Muscle of back (tissue), 11 donors: Measurements from ENCODE around the gene COL5A2. TPM values are rescaled to one million over a fixed set of nuclear protein-coding genes. Genes with fewer than 3 reads are reported as not detected.

Source experiments
- DNase-seq, 3 donors: peaks; one replicate each; pipeline versions ENCODE4 v3.0.0 to v3.0.0-alpha.2; 2013
- polyA plus RNA-seq, 10 donors: library from polyadenylated mRNA; unstranded; fragments of 120-200 nt; gene quantifications; one replicate each; pipeline ENCODE4 v1.2.1, GENCODE V29; 2013; ENCODE audit not compliant: insufficient read length in 10 of 10

Gene COL5A2
- polyA plus RNA-seq, 10 donors: 373 to 905 (median 509) TPM

DNA sequence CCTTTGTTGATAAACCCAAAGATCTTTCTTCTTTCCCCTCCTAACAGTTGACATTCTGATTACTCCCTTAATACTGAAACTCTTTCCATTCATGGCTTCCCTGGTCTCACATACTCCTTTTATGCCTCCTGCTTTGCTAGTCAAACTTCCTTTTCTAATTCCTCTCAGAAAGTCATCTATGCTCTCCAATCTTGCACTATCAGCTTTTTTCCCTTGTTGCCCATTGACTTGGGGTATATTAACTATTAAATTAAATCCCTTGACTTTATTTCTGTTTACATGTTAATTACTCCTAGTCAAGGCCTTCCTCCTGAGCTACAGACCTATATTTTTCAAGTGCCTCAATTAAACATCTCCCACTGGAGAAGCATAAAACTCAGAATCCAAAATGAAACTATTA, 3.6 kb upstream of the COL5A2 start:
- no peak for DNase-seq

DNA sequence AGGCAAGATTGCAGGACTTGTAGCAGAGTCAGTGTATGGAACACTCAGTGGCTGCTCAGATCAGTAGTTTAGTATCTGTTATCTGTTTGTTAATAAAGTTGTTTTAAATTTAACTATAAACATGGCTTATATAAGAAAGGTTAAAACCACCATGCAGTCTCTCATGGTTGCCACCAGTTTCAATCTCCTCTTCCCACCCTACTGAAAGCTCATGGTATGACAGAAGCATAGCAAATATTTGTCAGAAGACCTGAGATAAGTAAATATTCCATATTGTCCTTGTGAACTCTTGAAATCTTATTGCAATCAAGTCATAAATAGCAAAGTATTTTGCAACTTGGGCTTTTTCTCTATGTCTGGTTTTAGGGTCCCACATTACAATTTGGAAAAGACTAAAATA, 2.1 kb upstream of the COL5A2 start:
- no peak for DNase-seq

DNA sequence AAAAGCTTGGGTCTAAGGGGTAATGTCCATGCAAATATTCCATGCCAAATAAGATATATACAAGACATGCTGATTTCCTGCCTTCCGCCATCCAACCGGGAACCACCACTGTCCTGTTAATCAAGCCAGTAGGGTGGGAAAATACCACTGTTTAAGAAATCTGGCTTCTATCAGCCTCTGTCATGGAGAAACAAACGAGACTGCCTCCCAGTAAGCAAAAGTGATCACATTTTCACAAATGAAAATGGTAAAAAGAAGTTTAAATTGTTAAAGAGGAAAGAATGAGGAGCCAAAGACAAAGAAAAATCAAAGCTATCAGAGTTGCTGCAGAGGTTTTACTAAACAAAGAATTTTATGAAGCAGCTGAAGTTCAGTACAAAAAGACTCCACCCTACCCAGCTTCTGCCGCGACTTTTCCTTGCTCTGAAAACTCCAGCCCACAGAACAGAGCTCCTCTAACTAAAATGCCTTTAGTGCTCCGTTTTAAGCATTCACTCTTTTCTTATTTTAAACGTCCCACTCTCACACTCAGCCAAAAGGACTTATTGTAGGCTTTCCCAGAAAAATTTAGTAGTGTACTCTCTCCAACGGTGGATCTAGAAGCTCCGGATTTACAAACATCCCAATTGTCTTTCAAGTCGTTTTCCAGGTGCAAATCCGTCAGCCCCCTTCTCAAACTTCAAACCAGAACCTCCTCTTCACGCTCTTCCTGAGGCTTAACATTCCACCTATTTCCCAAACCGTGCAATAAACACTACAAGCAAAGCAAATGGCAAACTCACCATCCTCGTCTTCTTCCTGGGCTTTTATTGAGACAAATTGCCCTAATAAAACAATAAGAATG, 613 bp downstream of the COL5A2 start:
- DNase-seq: peak; percentile 75 to 89 (median 76)

DNA sequence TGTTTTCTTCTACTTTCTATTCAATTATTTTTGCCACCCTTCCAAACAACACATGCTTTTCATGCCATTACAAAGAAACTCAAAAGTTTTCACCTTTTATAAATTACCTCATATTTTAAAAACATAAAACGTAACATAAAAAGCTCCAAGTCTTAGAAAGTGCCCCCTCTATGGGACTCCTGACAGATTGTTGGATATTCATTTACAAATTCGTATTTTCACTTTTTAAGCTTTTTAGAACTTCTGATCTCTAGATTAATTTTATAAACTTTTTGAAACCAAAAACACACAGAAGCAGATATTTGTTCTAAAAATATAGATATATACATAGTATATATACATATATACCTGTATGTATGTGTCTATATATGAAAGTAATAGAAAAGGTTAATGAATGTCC, 1.5 kb downstream of the COL5A2 start:
- DNase-seq: peak in 1 of 3 donors; percentile 64

DNA sequence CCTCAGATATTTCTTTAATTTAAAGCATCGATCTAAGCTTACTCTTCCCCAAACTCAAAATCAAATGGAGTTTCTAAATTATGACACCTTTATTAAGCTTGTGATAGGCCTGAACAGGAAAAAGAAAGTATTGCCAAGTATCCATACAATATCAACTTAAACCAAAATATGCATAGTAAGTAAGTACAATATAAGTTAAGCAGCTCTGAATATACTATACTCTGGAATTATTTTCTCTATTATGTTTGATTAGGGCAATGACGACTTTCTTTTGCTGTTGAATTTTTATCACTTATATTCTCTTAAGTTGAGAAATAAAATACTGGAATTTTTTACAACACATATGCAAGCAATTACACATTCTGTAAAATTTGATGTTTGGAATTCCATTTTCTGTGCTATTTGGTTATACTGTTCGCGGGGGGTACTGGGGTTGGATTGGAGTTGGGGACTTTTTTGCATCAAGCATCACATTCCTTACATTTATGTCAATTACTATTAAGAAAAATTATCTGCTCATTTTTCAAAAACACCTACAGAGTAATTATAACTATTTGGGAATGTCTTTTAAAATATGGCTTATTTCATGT, 2.2 kb downstream of the COL5A2 start:
- peak in 1 of 3 donors; percentile 69 for DNase-seq

DNA sequence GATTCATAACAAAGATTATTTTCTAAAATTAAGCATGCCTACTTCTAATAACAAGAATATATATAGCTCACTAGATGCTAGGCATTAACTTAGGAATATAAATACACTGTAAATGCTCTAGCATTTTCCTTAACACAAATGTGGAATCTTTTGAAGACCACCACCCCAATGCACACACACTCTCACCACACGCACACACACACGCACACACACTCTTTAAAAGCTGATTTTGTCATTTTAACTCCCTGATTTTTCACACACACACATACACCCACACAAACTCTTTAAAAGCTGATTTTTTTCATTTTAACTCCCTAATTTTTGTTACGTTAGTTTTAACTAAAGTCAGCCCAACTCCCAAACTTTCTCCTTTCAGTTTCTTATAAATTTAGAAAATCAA, 3.0 kb downstream of the COL5A2 start:
- DNase-seq: no peak

DNA sequence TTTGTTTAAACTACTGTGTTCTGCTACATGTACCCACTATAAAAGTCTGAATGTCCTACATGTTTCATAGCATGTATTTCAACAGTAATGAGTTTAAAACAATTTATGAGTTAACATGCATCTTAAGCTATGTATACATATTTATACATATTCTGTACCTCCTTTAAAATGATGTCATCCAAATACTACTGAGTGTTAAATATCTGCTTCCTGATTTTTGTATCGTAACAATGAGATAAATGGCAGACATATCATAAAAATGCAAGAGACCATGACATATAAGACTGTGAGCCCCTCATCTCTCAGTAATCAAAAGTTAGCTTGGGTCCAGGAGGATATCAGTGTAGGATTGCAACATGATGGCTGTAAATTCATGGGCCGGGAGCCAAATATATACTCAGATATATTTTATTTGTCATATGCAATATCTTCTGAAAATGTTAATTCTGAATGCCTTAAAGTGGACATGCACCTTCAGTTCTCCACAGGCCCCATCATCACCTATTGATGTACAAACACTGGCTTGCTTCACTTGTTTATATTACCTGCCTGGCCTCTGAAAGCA, 3.6 kb downstream of the COL5A2 start:
- peak in 1 of 3 donors; percentile 82 for DNase-seq

DNA sequence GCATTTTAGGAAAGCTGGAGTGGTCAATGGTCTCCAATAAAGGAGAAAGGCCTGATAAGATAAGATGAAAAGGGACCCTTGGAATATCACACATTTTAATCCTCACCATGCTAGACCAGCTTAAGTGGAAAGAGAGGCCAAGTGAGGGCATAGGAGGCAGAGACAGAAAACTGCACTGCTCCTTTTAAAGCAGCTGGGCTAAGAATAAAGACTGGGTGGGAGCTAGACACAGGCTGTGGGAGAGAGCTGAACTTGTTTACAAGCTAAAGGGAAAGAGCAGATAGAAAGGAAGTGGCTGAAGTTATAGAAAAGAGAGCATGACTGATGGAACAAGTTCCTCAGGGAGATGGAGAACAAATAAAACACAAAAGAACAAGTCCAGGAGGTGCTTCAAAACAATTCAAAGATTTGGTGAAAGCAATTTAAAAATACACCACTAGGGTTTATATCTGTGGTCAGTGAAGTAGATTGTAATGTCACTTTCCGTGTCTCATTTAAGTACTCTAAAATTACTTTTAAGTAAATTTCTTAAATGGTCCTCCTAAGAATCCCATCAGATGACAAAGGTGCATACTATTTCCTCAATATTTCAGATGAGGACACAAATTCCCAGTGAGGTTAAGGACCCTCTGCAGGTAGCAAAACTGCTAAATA, 7.5 kb downstream of the COL5A2 start:
- DNase-seq: no peak

DNA sequence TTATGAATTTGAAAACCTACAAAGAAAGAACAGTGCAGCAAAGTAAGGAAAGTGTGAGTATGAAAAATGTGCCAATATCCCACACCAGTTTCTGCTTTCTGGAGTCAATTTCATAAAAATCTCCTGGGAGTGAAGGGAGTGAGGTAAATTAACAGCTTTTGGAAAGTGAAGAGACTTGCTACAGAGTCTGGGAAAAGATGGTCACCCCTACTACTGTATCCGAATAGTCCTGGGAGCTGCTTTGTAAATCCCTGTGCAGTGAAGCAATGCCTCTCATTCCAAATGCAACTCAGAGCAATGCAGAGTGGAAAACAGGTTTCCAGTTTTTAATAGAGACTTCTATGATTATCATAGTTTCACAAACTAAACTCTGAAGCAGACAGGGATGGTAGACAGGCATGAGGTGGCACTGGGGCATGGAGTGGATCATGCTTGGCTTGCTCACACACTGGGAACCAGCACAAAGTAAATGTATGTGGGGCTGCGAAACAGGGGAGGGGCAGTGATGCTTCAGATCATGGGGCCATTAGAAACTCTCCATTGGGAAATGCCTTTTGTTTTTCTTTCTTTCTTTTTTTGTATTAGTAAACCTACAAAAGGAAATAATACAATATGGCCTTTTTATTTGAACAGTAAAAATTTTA, 10.6 kb downstream of the COL5A2 start:
- peak in 1 of 3 donors; percentile 61 for DNase-seq

DNA sequence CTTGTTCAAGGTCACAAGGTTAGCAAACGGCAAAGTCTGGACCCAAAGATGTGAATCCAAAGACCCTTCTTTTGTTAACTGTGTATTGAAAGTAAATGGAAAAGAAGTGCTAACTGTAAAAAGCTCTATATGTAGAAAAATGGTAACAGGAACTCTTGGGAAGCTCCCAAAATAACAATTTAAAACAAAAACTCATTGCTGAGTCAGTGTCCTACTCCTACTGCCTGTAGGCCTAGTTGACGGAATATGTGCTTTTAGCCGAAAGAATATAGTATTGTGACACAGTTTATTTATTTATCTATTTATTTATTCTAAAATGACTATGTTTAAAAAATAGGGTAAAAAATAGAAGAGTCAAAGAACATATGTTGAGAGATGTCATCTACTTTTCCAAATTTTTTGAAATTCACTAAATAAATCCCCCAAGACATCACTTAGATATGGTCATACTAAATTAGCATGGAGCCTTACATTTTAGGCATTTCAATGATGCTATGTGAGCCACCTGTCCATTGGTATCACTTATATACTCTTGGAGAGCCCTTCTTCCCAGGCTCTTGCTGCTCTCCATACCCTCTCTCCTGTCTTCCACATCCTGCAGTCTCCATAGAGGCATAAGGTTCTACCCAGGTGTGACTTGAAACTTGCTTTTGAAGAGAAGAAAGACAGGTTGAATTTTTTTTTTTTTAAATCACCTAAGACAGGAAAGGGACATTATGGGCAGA, 13.7 kb downstream of the COL5A2 start:
- DNase-seq: no peak

DNA sequence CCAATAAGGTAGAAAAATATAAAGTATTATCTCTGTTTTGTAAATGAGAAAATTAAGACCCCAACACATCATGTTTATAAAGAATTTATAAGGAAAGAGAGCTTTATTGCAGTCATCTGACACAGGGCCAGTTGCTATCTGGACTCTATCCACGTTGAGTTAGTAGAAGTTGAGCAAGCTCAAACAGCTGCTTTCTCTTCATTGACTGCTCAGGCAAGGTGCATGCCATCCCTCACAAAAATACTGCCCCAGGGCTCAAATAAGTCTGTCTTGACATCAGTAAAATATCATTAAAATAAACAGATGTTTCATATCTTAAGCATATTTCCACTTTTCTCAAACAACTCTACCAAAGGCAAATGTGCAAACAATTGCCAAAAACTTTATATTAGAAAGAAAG, 14.8 kb downstream of the COL5A2 start:
- DNase-seq: peak in 1 of 3 donors; percentile 84

DNA sequence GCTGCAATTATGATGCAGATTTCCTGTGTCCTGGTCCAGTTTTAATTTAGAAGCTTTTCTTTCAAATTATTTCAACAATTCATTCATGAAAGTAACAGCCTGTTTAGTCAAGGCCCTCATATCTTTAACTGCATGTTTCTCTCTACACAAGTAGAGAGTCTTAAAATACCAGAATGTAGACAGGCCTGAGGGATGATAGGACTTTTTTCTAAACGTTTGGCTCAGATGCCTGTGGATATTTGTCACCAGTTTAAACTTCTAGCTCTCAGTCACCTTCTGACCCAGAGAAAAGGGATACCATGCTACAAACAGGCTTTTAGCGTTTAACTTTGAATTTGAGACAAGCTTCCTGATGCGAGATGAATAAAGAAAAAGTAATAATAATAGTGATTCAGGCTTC, 15.7 kb downstream of the COL5A2 start:
- DNase-seq: peak in 1 of 3 donors; percentile 57

DNA sequence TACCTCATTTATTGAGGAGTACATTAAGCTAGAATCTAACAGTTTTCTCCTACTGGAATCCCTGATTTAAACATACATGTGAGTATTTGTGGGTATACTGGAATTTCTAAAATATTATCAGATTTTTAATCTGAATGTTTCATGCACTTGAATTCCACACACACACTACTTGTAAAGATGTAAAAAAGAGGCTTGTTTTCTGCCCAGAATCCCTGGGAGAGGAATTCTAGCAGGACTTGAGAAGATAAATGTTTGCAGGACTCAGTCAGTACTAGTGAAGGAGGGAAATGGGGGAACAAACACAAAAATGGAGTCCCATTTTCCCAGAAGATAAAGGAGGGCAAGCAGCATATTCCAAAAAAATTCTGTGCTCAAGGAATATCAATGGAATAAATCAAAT, 17.0 kb downstream of the COL5A2 start:
- DNase-seq: no peak

DNA sequence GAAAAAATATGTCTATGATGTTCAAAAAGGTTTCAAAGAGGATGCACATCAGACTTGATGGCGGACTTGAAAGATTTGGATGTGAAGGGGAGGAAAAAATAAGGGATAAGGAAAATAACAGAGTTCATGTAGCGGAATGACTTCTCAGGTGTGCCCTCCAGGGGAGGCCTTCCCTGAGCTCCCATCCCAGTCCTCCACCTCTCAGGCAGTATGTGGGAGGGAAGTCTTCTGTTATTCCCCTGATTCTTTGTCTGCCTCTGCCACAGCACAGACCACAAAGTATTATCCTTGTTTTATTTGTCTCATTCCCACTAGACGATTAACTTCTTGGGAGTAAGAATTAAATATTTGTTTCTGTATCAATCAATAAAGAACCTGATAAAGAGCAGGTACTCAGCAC, 17.7 kb downstream of the COL5A2 start:
- DNase-seq: no peak

DNA sequence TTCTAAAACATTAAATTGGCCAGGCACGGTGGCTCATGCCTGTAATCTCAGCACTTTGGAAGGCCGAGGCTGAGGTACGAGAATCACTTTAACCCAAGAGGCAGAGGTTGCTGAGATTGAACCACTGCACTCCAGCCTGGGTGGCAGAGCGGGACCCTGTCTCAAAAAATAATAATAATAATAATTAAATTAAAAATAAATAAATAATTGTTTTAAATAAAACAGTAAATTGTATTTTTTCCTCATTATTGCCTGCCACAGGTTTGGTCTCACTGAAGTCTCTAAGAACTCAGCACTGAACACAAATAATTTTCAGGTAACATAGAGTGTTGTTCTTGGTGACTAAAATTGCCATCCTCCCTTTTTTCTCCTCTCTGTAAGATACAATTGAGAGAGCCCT, 19.8 kb downstream of the COL5A2 start:
- no peak for DNase-seq

DNA sequence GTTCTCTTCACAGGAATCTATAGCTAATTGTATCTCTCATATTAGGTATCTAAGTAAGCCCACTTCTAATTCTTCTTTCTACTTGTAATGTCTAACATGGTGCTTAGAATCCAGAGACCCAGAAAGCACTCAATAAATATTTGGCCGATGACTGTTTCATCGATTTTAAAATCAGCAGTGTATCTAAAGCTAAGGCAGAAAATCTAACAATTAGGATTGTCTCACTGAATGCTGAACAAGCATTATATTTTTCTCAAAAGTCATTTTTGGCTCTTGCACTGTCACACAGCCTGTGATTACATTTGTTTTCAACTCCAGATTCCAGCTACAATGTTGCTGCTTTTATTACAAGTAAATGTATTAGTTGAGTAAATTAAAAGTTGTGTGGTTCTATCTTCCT, 20.3 kb downstream of the COL5A2 start:
- DNase-seq: no peak

DNA sequence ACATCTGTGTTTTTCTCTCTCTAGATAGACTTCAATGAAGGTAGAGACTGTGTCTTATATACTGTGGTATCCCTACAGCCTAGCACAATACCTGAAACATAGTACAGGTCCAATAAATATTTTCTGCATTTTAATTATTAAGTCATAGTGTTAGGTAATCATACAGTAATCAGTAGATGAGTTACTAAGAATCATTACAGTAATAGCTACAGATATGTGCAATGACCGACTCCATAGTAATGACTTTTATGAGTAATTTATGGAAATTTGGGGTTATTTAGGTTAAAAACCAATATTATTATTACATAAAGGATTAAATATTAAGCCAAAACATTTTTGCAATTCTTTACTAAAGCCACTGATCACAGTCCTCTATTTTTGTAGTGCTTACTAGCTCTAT, 21.6 kb downstream of the COL5A2 start:
- DNase-seq: no peak

DNA sequence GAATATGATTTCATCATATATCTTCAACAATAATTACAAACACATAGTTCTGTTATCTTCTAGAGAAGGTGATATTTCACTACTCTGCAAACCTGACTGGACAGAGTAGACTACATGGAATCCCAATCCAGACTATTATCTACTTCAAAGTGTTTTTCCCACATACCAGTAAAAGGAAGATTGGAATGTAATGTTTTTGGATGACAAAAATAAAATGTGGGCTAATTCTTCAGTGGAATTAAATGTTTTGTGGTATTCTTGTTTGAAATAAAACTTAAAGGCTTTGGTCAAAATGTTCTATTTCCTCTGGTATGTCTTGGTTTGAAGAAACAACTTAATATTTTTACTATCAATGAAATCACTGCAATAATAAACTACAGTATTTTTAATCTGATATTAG, 22.1 kb downstream of the COL5A2 start:
- no peak for DNase-seq

DNA sequence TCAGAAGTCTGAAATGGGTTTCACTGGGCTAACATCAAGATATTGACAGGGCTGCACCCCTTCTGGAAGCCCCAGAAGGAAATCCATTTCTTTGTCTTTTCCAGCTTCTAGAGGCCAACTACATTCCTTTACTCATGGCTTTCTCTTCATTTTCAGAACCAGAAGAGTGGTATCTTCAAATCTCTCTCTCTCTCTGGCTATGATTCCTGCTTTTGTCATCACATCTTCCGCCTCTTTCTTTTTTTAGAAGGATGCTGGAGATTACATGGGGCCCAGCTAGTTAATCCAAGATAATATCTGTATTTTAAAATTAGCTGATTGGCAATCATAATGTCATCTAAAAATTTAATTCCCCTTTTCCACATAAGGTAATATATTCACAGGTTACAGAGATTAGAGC, 23.8 kb downstream of the COL5A2 start:
- no peak for DNase-seq

DNA sequence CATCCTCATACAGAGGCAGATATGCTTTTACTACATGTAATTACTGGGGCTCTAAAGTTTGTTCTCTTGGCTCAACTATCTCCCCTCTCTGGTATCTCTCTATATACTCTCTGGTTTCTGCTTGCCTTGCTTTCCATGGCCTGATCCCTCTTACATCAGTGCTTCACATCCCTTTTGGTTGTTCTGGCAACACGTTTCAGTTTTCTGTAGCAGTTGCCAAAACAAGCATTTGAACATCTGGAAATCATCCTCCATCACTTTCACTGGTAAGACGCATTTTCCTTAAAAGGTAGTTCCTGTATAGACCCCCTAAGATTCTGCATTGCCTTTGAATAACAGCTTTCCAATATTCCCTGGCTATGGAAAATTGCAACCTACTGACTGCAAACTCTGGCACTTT, 25.9 kb downstream of the COL5A2 start:
- peak; percentile 74 to 90 (median 81) for DNase-seq

DNA sequence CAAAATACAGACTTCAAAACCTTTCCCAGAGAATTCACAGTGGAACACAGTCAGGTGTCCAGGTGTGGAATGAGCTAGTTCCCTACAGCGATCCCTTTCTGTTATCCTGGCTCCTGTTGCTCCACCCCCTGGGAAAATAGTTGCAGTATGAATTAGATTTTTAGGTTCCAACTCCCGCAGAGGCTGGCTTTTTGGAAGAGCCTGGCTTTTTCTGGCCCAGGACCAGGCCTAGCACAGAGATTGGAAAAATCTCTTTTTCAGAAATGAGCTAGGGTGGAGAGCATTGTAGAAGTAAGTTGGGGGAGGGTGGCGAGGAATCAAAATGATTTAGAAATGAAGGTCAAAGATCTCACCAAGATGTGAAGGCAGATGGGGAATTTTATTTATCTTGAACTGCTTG, 27.1 kb downstream of the COL5A2 start:
- peak in 2 of 3 donors; percentile 60 to 81 for DNase-seq
